K562 (cell line): Measurements from ENCODE around the gene ZDHHC8. TPM values are rescaled to one million over a fixed set of nuclear protein-coding genes. Genes with fewer than 3 reads are reported as not detected.

Experiments
- CEBPB ChIP-seq: fragments of 450-650 bp; IDR thresholded peaks from 2 replicates; pipeline ENCODE4 v1.6.1; 2016; ENCODE audit warnings: missing genetic modification characterization, missing compliant biosample characterization
- CREBBP ChIP-seq: IDR thresholded peaks from one replicate; pipeline ENCODE4 v1.6.1; 2012; ENCODE audit warnings: low read depth, mild to moderate bottlenecking, control low read depth, inconsistent platforms, low read length
- DEAF1 ChIP-seq: fragments of 450-650 bp; formaldehyde crosslinking; IDR thresholded peaks from 2 replicates; pipeline ENCODE4 v1.4.0; 2020; ENCODE audit warnings: mild to moderate bottlenecking, moderate library complexity
- E2F1 ChIP-seq: sonication (generic); formaldehyde crosslinking; IDR thresholded peaks from 2 replicates; pipeline ENCODE4 v1.8.1; 2023; ENCODE audit warnings: mild to moderate bottlenecking, missing genetic modification reagents, moderate library complexity
- GABPB2 ChIP-seq: fragments of 250-450 bp; sonication (Bioruptor Pico); conservative IDR thresholded peaks from 2 replicates; pipeline ENCODE4 v1.5.1; 2021; ENCODE audit warnings: mild to moderate bottlenecking
- HOXB6 ChIP-seq: fragments of 250-450 bp; sonication (Bioruptor Pico); IDR thresholded peaks from 2 replicates; pipeline ENCODE4 v1.5.1; 2022; ENCODE audit warnings: mild to moderate bottlenecking, borderline replicate concordance
- KAT7 ChIP-seq: sonication (generic); formaldehyde crosslinking; IDR thresholded peaks from 2 replicates; pipeline ENCODE4 v1.8.0; 2022; ENCODE audit warnings: missing genetic modification reagents, mild to moderate bottlenecking, borderline replicate concordance
- MAFK ChIP-seq: IDR thresholded peaks from 2 replicates; pipeline ENCODE4 v1.6.1; 2011; ENCODE audit warnings: low read length, improper control_type of control experiment
- NFXL1 ChIP-seq: fragments of 450-650 bp; formaldehyde crosslinking; IDR thresholded peaks from 2 replicates; pipeline ENCODE4 v1.4.0; 2021; ENCODE audit warnings: mild to moderate bottlenecking
- NRF1 ChIP-seq, 2 experiments: fragments of 450-650 bp; IDR thresholded peaks in 1 of 2; conservative IDR thresholded peaks in 1 of 2; 2 replicates each; pipeline ENCODE4 v1.6.1; 2014; ENCODE audit warnings: mild to moderate bottlenecking in 2 of 2
- PHB2 ChIP-seq: fragments of 450-650 bp; IDR thresholded peaks from 2 replicates; pipeline ENCODE4 v1.6.1; 2017; ENCODE audit warnings: low read depth
- PPARD ChIP-seq: fragments of 250-450 bp; sonication (Bioruptor Pico); IDR thresholded peaks from 2 replicates; pipeline ENCODE4 v1.8.0; 2022; ENCODE audit warnings: inconsistent platforms, mild to moderate bottlenecking, moderate library complexity
- PTBP1 ChIP-seq: fragments of 200-400 bp; formaldehyde crosslinking; IDR thresholded peaks from 2 replicates; pipeline ENCODE4 v1.6.1; 2017; ENCODE audit warnings: low read depth, low read length
- RAD21 ChIP-seq, 2 experiments: fragments of 250-450 bp in 1 of 2; fragments of 450-650 bp in 1 of 2; sonication (Bioruptor Pico) in 1 of 2; formaldehyde crosslinking in 1 of 2; IDR thresholded peaks in 1 of 2; conservative IDR thresholded peaks in 1 of 2; 2 replicates each; pipeline versions ENCODE4 v1.4.0 to v1.8.0; 2020 to 2022; ENCODE audit warnings: mild to moderate bottlenecking in 2 of 2, moderate library complexity in 1 of 2
- RFX5 ChIP-seq: IDR thresholded peaks from 2 replicates; pipeline ENCODE4 v1.6.1; 2011; ENCODE audit warnings: low read depth, mild to moderate bottlenecking, improper control_type of control experiment, low read length
- SIRT6 ChIP-seq: IDR thresholded peaks from one replicate; pipeline ENCODE4 v1.6.1; 2012; ENCODE audit warnings: low read depth, mild to moderate bottlenecking, control low read depth, inconsistent platforms, low read length, moderate library complexity
- SRF ChIP-seq, 2 experiments: fragments of 250-450, 450-650 bp in 1 of 2; sonication (Bioruptor Pico) in 1 of 2; sonication (generic) in 1 of 2; formaldehyde crosslinking; IDR thresholded peaks; 2 replicates each; pipeline versions ENCODE4 v1.5.0 to v1.5.1; 2020 to 2022; ENCODE audit warnings: mild to moderate bottlenecking in 1 of 2, missing genetic modification reagents in 1 of 2
- TAF7 ChIP-seq: fragments of 450-650 bp; IDR thresholded peaks from 2 replicates; pipeline ENCODE4 v1.6.1; 2016; ENCODE audit warnings: missing genetic modification characterization, missing compliant biosample characterization
- TCF7 ChIP-seq: sonication (generic); IDR thresholded peaks from 2 replicates; pipeline ENCODE4 v1.6.1; 2016; ENCODE audit warnings: antibody characterized with exemption, borderline replicate concordance
- TEAD1 ChIP-seq, 2 experiments: fragments of 450-650 bp in 1 of 2; sonication (generic) in 1 of 2; formaldehyde crosslinking; IDR thresholded peaks; 2 replicates each; pipeline versions ENCODE4 v1.4.0 to v1.8.0; 2020 to 2022; ENCODE audit warnings: mild to moderate bottlenecking in 2 of 2, missing genetic modification reagents in 1 of 2
- THAP12 ChIP-seq: fragments of 250-450 bp; sonication (Bioruptor Pico); IDR thresholded peaks from 2 replicates; pipeline ENCODE4 v1.9.0; 2021; ENCODE audit warnings: mild to moderate bottlenecking, inconsistent platforms
- XRCC3 ChIP-seq: fragments of 450-650 bp; IDR thresholded peaks from 2 replicates; pipeline ENCODE4 v1.6.1; 2017; ENCODE audit warnings: mild to moderate bottlenecking, moderate library complexity
- ZNF146 ChIP-seq: IDR thresholded peaks from one replicate; pipeline ENCODE4 v1.6.1; 2018; ENCODE audit warnings: missing compliant biosample characterization; ENCODE audit not compliant: unreplicated experiment
- ZNF561 ChIP-seq: fragments of 450-650 bp; formaldehyde crosslinking; conservative IDR thresholded peaks from 2 replicates; pipeline ENCODE4 v1.4.0; 2020; ENCODE audit warnings: mild to moderate bottlenecking, moderate library complexity
- ZNF780A ChIP-seq: fragments of 250-450 bp; sonication (Bioruptor Pico); IDR thresholded peaks from 2 replicates; pipeline ENCODE4 v1.5.0; 2021; ENCODE audit warnings: mild to moderate bottlenecking
- polyA plus RNA-seq, 8 experiments: library from polyadenylated mRNA; depleted of rRNA in 4 of 8; stranded (reverse) in 5 of 8; unstranded in 3 of 8; fragments of >200 nt; fragmentation: Nextera tagmentation in 2 of 8; fragmentation: Illumina TruSeq in 1 of 8; extraction: Ambion mirVana in 2 of 8; extraction: Trizol in 1 of 8; gene quantifications; 2 replicates each; pipeline versions ENCODE4 v1.2.1 to v1.2.3, GENCODE V29; 2011 to 2014; ENCODE audit warnings: inconsistent platforms in 1 of 8, missing spikeins in 1 of 8
- total RNA-seq, 7 experiments: library from RNA; depleted of rRNA in 6 of 7; stranded (reverse); fragments of >200 nt in 6 of 7; fragmentation: Illumina TruSeq in 2 of 7; extraction: Trizol in 2 of 7; gene quantifications; 2 replicates each; pipeline versions ENCODE4 v1.2.1 to v1.2.3, GENCODE V29; 2011 to 2021; ENCODE audit warnings: low replicate concordance in 1 of 7

ZDHHC8 gene
- total and polyA plus RNA-seq, 9 of the 15 experiments (the other 6 are each of a cell fraction or from before 2014, with no cell fraction given) = 0.04 to 109 (median 16.4) TPM

GRCh38 chr22:20118300-20119020 lies 13.1 kb upstream of the ZDHHC8 start (continued):
- TF ChIP-seq DEAF1 = 0 out of 2 replicates have a peak, but pooled peaks have one; percentile 17
- no peak for TF ChIP-seq SIRT6
- TF ChIP-seq RFX5 = no peak
- TF ChIP-seq RAD21 (CRISPR knock-in tag; conservative IDR thresholded peaks at IDR 0.05 in 1 of 2, IDR thresholded peaks at IDR 0.05 in 1 of 2) = no peak
- no peak for TF ChIP-seq ZNF146
- peak in 1 of 2 experiments; percentile 46; a peak in 1 of 4 replicates for TF ChIP-seq TEAD1 (CRISPR knock-in tag; IDR thresholded peaks at IDR 0.05)
- no peak for TF ChIP-seq TCF7
- TF ChIP-seq MAFK = no peak
- TF ChIP-seq NRF1 (conservative IDR thresholded peaks at IDR 0.05 in 1 of 2, IDR thresholded peaks at IDR 0.05 in 1 of 2) = no peak
- no peak; the same call in 1 of the 2 replicates for TF ChIP-seq E2F1 (CRISPR knock-in tag)
- no peak for TF ChIP-seq PTBP1
- TF ChIP-seq PHB2 = no peak
- no peak for TF ChIP-seq ZNF780A (CRISPR knock-in tag)
- no peak for TF ChIP-seq HOXB6 (CRISPR knock-in tag)
- TF ChIP-seq XRCC3 = no peak
- no peak; the same call in 1 of the 2 replicates for TF ChIP-seq ZNF561
- no peak for TF ChIP-seq TAF7 (tag)
- no peak for TF ChIP-seq SRF (CRISPR knock-in tag; IDR thresholded peaks at IDR 0.05)
- peak; percentile 81; the same call in 1 of the 2 replicates for TF ChIP-seq THAP12 (CRISPR knock-in tag)
- TF ChIP-seq CREBBP = no peak
- 0 out of 2 replicates have a peak, but pooled peaks have one; percentile 7 for TF ChIP-seq NFXL1 (CRISPR knock-in tag)
- 0 out of 2 replicates have a peak, but pooled peaks have one; percentile 26 for TF ChIP-seq PPARD
- TF ChIP-seq CEBPB (tag) = 0 out of 2 replicates have a peak, but pooled peaks have one; percentile 39
- TF ChIP-seq GABPB2 (CRISPR knock-in tag) = no peak
- TF ChIP-seq KAT7 (CRISPR knock-in tag) = no peak
